Activated CD4-positive, CD25-positive, alpha-beta regulatory T cell treated with anti-CD3 and anti-CD28 coated beads, Interleukin-2, amount 50 U/mL, for 72 hours (primary cell): Measurements from ENCODE around the gene CORO7.

ENCODE experiments used
- DNase-seq: peaks from one replicate; pipeline ENCODE4 v3.0.0; 2021

The CORO7 gene

DNA sequence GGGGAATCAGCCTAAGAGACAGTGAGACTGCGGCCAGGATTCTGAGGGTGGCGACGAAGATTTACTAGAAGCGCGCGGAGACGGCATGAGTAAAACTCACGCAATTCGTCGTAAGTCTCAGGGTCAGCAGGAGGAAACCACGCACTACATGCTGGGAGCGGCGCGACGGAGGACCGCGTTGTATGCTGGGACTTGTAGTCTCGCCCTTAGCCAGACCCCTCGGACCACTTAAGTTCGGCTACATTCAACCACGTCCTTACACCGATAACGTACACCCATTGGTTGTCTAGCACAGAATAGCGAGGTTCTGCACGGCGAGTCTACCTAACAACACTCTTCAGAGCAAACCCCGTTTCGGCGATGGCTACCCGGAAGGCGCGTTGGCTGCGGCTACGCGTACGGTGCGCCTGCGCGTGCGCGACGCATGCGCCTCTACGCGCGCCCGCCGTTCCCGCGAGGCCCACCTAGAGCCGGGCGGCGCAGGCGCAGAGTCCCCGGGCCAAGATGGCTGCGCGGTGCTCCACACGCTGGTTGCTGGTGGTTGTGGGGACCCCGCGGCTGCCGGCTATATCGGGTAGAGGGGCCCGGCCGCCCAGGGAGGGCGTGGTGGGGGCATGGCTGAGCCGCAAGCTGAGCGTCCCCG lies 9.1 kb upstream of the CORO7 start, which contains the start of gene DNAJA3:
TSS of gene DNAJA3 (plus strand) at position 491 of the 643 bp plus-strand sequence. CDS start at position 505, 14 bp downstream.
- peak; percentile 95 for DNase-seq

- no peak for DNase-seq
Observed at GRCh38 chr16:4420505-4421105, 4.2 kb upstream of the CORO7 start.

DNA sequence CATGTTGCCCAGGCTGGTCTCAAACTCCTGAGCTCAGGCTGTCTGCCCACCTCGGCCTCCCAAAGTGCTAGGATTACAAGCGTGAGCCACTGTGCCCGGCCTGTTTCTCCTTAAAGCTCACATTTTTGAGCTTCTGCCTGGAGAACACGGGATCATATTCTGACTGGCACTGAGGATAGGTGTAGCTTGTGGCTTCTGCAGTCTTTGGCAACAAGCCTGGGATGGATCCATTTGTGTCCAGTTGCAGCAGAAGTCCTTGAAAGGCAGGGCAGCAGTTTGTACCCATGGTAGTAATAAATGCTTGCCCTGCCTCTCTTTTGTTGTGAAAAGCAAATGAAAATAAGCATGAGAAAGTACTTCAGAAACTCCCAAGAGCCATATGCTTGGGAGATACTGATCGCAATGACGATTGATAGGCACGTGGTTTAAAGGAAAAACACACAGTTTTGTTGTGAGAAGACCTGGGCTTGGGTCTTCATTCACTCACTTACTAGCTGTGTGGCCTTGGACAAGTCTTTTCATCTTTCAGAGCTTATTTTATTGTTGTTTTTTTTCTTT lies 3.1 kb upstream of the CORO7 start:
- DNase-seq, result no peak

DNA sequence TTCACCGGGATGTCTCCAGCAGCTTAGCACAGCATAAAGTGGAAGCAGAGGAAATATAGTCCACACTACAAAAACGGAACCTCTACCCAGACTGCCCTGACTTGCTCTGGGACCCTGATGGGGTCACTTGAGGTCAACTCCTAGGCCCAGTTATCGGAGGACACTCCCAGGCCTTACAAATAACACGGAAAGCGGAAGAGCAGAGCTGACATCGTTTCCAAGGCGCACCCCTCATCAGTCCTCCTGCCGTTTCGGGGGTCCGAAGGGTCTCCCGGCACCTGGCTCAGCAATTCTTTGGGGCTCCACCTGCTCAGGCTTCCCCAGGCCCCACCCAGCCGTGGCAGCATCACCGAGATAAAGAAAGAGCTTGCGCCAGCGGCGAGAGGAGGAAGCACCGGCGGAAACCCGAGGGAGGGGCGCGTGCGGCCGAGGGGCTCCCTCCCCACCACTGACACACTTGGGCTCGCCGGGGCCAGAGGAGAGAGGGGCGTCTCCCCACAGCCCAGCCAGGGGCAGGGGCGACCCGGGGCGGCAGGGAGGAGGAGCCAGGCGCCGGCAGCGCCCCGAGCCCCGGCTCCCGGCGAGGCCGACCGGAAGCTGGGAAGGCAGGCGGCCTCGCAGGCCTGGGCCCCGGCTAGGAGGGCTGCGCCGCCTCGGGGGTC lies 727 bp downstream of the CORO7 start:
- peak; percentile 64 for DNase-seq

DNA sequence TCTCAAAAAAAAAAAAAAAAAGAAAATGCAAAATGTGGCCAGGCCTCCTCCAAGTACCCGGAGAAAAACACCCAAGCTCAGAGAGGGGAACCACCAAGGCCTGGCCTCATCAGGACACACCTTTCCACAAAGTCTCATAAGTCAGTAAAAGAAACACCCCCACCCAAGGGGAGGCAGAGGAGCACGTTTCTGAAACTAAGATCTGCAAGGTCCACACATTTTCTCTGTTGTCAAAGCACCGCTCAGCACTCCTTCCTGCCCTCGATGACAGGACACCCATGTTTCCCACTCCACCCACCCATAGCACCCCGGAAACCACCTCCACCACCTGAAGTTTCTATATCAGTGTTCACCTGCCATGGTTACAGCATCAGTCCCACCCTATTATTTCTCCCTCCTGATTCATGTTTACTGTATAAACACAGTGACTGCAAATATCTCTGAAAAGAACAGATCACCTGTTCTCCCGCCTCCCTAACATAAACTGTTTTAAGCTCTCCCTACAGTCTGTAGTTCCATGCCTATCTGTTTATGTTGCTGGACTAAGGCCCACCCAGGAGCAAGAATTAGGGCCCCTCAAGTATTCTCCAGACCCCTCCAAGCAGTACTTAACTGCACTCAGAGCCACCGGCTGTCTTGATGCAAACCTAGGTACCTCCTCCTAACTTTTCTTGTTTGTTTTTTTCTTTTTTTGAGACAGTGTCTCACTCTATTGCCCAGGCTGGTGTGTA lies 2.0 kb downstream of the CORO7 start:
- DNase-seq, result peak; percentile 69

DNA sequence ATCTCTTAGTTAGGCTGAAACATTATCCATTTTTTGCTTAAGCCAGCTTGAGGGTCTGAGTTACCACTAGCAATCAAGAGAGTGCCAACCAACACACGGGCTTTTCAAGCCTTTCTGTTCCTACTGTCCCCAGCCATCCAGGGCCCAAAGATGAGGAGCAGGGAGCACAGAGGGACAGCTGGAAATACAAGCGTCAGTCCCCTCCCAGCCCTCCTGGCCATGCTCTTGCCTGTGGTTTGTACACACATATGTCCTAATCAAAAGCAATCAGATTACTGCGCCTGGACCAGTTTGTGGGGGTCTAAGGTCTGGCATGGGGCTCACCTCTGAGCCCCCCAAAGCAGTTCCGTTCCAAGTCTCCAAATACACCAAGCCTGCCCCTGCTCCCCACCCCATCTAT lies 3.5 kb downstream of the CORO7 start:
- no peak for DNase-seq

DNA sequence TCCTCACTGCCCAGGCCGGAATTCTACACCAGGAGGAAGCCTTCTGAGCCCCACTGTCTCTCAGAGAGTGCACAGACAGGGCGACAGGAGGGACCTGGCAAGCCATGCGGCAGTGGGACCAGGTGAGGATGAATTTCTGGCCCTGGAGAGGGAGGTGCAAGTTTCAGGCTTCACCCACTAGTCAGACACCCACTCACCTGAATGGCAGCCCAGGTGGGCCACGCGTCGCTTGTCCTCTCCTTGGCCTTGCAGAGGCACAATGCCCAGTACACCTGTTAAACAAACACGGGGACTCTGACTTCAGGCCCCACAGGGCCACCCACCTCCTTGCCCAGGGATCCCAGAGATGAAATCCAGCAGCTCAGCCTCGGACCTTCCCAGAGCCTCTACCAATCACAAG lies 4.2 kb downstream of the CORO7 start:
- no peak for DNase-seq

DNA sequence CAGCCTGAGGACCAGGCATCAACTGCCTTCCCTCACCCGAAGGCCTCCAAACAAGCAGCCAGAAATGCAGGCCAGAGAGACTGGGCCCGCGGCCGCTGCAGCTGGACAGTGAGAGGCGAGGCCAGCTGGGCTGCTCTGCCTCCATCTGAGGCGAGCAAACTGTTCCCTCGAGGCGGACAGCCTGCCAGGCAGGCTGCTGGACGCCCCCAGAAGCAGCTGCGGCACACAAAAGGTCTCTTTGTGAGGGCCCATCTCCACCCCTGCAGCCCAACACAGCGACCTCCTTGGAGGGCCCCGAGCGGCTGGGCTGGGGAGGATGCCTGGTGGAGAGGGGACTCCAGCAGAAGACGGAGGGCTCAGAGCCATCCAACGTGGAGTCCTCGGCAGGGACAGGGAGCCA lies 4.7 kb downstream of the CORO7 start:
- no peak for DNase-seq

- DNase-seq, result no peak
Observed at GRCh38 chr16:4410335-4411075, 5.9 kb downstream of the CORO7 start.

DNA sequence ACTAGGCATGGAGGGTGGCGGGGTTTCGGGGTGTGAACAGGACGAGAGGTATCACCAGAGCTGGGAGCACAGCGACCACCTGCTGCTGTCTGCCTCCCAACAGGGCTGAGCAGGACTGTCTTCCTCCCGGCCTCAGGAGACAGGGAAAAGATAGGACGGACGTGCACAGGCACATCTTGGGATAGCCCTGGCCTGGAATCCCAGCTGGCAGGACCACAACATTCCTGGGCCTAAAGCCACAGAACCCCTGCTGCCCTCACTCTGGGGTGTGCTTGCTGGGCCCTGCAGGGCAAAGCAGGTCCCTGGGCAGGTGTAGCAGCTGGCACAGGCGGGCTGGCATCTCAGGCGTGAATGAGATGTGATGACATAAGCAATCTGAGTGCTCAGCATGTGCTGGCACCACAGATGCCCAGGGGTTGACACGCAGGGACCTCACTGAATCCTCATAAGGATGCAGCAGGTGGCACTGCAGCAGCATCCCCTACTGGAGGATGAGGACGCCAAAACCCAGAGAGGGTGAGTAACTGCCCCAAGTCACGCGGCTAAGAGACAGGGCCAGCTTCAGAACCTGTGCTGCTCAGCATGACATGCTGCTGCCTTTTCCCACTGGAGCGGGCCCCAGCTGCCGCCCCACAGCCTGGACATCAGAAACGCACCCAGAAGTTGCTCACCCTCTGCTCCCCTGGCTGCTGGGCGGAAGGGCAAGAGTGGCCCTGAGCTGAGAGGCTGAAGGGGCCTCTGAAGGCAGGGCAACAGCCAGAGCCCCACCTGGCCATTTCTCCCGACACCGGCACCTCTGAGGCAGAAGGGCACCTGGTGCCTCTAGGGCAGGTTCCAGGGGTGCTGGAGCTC lies 7.1 kb downstream of the CORO7 start:
- no peak for DNase-seq

- DNase-seq, result no peak
Observed at GRCh38 chr16:4408323-4408690, 8.1 kb downstream of the CORO7 start.

GRCh38 chr16:4407543-4408322 lies 8.7 kb downstream of the CORO7 start:
- DNase-seq, result no peak

DNA sequence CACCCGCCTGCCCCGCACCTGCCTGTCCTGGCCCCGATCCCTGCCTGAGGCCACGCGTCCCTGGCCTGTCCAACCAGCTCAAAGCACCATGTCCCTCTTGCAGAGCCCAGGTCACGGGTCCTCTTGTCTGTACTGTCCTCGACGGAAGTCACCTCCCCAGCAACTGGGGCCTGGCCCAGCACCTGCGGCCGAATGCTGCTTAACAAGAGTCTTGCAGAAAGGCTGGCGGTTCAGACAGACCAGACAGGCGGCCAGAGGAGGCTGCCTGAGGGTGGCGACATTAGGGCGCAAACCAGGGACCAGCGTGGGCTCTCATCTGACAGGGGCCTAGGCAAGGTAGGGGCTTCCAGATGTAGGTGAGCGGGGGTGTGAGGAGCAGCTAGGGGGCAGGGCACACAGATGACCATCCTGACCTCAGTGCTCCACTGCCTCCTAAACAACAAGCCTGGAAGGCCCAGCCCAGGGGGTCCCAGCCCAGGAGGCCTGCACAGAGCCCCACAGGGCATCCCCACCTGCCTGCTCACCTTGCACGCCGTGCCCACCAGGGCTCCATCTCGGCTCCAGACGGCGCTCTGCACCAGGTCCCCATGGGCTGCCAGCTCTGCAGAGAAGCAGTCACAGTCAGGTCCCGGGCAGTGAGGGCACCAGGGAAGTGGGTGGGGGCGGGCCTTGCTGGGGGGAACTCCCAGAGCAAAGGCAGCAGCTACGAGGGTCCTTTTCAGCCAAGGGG lies 11.3 kb downstream of the CORO7 start:
- no peak for DNase-seq

DNA sequence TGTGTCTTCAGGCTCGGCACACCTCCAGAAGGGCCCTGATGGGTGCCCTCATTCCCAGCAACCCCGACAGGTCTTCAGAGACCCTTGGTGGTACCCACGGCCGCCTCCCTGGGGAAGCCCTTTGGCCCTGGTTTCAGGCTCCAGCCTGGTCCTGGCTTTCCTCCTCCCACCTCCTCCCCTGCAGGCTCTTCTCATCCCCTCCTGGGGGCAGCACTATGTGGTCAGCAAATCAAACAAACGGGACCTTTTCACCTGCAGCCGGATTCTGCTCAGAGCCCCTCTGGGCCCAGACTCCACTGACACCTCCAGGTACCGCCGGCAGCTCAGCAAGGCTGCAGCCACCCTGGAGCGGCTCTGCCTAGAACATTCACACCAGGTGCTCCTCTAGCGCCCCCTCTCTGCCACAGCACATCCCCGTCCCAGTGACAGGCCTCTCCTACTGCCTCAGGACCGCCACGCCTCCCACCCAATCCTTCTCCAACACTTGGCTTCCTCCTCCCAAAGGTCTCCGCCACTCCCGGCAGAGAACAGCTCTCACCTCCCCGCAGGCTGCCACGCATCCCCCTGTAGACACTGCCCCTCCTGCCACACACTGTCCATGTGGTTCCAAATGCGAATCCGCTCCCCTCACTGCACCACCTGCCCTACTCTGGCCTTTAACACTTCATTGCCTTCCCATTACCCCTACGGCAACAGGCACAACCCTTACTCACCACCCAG lies 12.0 kb downstream of the CORO7 start:
- no peak for DNase-seq

DNA sequence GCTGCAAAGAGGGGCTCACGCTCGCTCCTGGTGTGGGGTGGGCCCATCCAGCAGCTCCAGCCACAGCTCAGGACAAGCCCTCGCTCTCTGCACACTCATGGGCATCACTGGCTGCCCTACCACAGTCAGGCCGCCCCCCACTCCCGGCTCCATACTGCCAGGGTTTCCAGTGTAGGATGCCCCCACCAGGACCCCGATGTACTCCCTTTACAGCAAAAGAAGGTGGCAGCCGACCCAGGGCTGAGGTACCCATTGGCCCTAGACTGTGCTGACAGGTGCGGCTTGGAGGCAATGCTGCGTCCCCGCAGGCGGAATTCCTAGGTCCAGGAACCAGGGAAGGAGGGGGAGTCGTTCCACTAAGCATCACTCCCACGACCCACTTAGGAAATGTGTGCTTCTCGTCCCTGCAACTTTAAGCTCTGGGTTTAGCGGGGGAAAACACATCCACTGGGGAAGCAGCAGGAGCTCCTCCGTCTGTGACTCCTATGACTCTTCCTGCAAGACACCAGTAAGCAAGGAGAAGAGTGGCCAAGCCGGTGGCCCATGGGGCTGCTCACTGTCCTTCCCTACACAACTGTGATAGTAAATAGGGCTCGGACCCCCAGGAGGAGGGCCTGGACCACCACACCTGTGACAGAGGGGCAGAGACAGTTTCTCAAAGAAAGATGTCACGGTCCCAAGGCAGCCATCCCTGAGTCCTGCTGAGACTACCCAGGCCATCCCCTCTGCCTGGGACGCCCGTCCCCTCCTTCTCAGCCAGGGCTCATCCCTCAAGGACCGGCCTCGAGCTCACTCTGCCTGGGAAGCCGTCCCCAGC lies 13.1 kb downstream of the CORO7 start:
- DNase-seq, result no peak

- DNase-seq, result peak; percentile 79
Observed at GRCh38 chr16:4402439-4403132, 13.8 kb downstream of the CORO7 start.

GRCh38 chr16:4401510-4401909 lies 14.9 kb downstream of the CORO7 start:
- no peak for DNase-seq

GRCh38 chr16:4401094-4401501 lies 15.3 kb downstream of the CORO7 start:
- no peak for DNase-seq
